Hematopoietic multipotent progenitor cell treated with erythropoietin and hydrocortisone succinate and interleukin-3 and kit ligand, for 15 days (in vitro differentiated cells): ENCODE results near the gene SPOCK1.
"Not testable (repeated sequence)": the region's sequence is repeated elsewhere in the genome, so short reads cannot be mapped to it uniquely, and the experiment has no call there.

Experiments used
- DNase-seq: peaks from one replicate; pipeline ENCODE4 v3.0.0-alpha.2; 2015; ENCODE audit warnings: low spot score

Gene SPOCK1

DNA sequence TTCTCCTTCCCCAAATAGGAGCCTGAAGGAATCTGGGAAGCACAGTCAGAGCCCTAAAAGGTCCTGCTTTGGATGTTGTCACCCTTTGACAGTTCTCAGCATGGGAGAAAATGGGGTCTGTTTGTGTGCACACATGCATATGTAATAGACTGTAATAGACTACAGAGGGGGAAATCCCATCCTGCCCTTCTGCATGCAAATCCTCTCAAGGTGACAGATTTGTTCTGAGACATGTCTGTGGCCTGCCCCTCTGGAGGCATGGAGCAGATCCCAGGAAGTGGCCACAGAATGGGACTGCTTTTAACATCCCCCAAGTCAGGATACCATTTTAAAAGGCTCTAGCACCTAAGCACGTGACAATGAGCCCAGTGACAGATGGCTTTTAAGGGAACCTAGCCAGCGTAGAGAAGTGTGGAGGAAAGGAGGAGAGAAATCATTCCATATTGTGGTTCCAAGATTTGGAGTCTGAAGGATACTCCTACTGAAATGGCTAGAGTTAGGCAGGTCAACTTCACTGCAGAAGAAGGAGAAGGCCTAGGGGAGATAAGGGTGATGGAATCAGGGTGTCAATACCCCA, 483.5 kb downstream of the SPOCK1 start:
- DNase-seq = no peak

DNA sequence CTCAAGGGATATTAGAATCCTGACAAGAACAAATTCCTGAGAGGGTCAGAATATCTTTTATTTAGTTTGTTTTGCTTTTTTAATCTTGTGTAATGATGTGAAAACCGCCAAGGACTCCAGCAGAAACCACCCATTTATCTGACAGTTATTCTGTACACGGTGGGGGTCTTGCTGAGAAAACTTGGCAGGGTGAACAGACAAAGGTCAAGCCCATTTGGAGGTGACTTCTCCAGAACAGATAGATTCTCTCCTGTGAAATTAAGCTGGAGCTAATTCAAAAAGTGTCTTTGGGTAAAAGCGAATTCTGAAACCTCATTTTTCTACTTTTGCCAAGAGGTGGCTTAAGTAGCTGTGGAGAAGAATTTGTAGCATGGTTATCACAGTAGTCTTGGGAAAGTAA, 484.4 kb downstream of the SPOCK1 start:
- DNase-seq = no peak

DNA sequence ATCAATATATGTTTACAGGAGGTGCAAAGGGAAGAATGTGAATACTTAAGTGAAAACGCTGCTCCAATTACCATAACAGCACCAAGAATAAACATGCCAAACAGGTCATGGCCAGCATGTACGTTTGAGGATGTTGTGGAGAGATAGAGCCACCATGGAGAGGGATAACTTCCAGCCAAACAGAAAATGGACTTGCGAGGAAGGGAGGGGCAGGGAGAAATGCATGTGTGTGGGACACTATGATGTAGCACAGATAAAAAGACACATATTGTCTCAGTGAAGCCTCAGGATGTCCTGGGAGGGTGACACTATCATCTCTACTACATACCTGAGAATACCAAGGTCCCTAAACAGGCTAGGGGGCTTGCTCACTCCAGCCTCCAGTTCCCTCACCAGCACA, 488.9 kb downstream of the SPOCK1 start:
- DNase-seq = no peak

DNA sequence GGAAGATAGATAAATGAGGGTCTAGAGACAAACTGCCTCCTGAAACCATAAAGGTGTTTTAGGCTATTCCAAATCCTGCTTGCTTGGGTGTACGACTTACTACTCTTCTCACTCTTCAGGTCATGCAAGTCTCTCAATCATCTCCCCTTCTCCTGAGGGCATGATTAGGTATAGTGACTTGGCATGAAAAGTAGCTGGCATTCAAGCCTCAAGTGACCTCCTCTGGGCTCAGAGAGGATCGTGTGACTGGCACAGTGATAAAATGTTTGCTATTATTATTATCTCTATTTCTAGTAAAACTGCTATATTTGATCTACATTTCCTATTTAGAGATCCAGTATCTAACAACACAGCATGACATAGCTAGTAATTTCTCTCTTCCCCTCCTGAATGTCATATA, 494.8 kb downstream of the SPOCK1 start:
- no peak for DNase-seq

DNA sequence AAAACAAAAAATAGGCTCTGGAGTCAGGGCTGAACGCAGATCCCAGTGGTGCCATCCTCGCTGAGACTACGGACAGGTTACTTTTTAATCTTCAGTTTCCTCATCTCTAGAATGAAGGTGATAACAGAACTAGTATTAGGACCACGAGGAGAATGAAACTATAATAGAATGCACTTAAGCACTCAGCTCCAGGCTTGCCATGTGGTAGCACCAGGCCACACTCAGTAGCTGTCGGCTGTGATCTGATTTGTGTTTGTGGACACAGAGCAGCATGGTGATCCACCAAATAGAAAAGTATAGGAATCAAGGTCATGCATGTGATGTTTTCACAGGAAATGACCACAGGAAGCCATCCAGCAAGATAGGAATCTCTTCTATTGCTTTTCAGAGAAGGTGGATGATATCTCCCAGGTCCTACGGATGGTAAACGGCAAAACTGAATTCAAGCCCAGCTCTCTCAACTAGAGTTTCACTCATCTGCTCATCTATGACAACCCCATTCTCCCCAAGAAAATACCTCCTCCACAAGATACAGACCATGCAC, 498.0 kb downstream of the SPOCK1 start:
- DNase-seq = no peak

DNA sequence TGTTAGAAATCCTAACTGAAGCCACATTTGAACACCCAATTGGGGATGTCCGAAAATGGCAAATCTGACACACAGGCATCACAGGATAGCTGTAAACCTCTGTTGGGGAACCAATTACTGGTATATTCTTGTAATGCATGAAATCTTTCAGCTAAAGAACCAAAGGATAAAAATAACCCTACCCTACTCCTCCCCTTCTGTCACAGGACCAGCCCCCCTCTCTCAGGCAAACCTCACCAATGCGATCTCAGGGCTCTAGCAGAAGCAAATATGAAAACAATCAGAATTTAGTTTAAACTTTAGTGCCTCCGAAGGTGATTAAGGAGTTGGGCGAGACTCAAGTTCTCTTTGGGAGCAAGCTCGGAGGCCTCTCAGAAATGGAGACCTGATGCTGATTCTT, 499.3 kb downstream of the SPOCK1 start:
- DNase-seq = no peak

DNA sequence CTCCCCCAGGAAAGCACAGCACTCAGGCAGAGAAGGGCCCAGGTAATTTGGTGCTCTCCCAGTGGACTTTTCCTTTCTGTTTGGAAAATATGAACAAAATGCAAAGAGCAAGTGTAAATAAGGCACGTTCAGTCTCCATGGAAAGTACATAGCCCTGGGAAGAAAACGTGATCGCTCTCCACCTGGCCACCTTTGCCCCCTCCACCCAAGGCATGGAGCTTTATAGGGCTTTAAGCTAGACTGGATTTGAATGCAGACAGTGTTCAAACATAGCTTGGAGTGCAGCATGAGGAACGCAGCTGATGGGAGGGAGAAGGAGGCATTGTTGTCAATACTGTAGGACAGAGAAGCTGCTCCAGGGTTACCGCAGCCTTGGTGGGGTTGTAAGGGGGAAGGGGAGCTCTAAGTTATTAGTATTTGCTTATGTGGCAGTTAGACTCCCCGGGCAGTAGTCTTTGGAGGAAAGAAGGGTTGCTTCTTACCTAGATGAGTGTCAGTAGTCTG, 500.2 kb downstream of the SPOCK1 start:
- no peak for DNase-seq

DNA sequence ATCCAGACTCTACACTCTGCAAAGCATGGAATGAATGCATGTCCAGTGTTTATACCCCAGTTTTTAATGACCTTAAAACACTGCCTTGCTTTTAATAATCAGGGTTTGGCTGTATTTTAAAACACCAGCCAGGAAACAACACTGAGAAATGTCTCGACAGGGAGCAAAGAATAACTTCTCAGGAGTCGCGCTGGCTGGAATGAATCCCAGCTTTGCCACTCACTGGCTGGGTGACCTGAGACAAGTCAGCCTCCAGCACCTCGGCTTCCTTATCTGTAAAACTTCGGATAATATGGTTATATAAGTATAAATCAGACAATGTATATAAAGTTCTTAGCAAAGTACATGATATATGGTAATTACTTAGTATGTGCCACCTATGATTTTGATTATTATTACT, 505.0 kb downstream of the SPOCK1 start:
- DNase-seq = no peak

DNA sequence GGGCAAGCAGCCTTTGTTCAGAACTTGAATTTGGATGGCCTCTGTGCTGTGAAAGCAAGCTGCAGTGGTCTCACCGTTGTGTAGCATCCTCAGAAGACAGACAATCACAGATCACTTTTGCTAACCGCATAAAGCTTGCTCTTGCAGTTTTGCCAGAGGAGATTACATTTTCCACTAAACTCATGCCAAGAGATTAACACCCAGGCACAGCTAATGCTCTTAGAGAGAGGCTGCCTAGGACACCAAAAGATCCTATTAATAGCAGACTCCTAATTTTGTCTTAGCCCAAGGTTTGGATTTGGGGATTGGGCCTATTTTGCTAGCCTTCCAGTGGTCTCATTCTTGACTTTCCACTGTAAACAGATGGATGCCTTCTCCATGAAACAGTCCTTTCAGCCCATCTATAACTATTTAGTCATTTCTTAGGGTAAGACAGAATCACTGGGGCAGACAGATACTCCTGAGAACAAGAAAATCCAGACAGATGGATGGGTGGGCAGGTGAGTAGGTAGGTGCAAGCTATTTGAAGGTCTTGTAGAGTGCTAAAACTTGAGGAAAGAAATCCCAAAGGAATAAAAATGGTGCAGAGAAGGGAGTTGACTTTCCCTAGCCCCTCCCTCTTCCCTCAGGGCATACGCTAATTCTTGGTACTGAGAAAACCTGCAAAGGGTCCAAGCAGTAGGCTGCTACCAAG, 506.2 kb downstream of the SPOCK1 start:
- DNase-seq = no peak

DNA sequence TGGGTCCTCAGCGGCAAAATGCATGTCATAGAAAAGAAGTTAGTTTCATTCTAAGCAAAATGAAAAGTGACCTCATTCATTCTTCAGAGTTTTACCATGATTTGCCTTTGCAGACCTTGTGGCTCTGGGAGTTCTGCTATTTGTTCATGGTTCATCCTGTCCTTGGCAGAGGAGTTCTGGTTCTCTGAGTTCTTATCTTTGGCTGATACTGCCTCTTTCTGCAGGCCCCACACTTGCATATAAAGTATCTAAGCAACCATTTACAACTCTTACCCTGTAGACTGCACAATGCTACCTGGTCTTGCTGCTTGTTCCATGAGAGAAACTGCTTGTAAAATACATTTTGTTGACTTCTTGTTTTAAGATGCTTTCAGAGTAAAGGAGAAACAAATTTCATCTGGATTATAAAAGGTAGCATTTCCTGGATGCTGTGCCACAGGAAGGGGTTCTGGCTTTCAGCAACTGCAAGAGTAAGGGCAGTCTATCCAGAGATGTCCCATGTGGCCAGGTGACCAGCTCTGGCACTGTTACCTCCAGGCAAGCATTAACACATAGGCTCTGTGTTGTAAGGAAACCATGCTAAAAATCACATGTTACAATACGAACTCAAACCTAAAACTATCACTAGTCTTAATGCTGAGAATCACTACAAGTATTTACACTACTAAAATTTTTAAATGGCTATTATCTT, 513.2 kb downstream of the SPOCK1 start:
- DNase-seq = no peak

DNA sequence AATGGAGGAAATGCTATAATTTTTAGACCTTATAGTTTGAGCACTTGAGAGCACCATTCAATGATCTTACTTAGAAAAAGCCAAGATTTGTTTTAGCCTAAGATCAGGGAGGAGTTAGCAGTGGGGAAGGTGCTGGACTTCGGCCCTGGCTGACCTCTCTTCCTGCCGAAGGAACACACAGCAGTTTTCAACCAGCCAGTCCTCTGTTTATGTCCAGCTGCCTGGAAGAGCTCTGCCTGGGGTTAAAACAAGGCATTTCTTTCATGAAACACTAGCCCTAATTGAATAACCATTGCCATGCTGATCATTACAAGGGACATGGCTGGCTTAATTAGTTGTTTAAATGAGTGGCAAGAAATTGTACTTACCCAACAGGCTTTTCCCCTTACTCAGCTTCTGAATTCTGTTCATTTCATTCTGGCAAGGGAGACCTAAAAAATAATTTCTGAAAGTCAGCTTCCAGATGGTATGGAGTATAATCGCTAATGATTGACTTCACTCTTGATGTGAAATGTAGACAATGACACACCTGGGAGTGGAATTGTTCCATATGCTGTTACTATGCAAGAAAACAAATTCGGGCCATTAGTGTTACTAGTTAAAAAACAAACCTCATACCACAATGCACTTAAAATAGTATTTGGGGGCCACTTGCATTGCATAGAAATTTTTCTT, 514.2 kb downstream of the SPOCK1 start:
- DNase-seq = no peak

DNA sequence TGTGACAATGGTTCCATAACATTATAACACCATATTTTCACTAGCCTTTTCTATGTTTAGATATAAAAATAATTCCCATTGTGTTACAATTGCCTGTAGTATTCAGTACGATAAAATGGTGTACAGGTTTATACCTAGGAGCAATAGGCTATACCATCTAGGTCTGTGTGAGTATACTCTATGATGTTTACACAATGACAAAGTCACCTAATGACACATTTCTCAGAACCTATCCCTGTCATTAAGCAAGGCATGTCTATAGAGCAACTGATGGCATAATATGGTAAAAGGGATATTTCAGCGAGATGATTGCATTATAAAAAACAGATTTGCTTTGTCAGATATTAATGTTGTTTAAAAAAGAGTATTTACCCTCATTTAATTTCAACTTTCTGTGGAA, 517.2 kb downstream of the SPOCK1 start:
- DNase-seq = no peak

DNA sequence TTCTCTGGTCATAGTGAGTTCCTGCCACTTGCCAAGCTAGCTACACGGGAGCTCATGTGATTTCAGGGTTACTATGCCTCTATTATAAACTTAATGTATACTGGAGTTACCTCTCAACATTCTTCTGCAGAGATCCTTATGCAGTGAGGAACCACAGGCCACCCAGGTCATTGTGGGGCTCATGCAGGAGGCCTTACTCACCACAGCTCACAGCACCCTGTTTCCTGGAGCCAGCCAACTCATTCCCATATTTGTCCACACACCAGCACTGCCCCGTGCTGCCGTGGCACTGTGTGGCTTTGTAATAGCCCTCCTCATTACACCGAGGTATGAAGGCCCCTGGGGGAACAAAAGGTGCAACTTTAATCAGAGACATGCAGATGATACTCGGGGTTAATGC, 520.0 kb downstream of the SPOCK1 start:
- DNase-seq = no peak

DNA sequence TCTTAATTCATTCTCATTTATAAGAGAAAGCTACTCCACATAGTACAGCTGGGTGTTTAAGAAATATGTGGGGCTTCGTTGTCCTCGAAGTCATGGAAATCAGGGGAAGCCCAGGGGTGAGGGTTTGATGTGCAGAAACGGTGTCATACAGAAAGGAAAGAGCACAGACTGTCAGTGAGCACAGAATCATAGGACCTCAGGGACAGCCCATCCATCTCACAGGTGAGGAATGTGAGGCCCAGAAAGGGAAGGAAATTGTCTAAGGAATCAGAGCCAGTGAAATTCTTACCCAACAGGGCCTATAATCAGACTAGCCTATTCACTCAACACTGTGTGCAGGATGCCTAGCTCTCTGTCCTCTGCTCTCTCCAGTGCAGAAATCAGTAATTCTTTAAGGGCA, 535.6 kb downstream of the SPOCK1 start:
- no peak for DNase-seq

DNA sequence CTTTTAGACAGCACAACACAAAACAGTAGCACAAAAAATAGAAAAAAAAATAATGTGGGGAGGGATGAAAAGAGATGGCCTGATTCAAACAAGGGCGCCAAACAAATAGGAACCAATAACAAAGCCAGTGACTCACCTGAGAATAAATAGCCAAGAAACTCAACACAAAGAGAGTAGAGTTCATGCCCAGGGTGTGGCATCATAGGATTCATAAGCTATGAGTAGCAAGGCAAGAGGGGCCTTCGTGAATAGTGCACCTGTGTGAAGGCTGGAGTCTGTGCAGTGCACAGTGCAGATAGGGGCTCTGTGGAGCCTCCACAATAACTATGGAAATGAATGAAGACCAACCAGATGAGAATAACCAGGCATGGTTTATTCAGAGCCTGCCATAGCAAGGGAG, 541.7 kb downstream of the SPOCK1 start:
- DNase-seq = no peak

DNA sequence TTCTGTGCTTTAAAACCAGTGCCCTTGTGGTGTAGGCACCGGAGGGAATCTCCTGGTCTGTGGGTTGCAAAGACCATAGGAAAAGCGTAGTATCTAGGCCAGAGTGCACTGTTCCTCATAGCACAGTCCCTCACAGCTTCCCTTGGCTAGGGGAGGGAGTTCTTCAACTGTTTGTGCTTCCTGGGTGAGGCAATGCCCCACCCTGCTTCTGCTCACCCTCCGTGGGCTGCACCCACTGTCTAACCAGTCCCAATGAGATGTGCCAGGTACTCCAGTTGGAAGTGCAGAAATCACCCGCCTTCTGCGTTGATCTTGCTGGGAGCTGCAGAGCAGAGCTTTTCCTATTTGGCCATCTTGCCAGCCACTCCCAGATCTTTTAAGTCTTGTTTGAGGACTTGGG, 545.0 kb downstream of the SPOCK1 start:
- DNase-seq = not testable (repeated sequence)

DNA sequence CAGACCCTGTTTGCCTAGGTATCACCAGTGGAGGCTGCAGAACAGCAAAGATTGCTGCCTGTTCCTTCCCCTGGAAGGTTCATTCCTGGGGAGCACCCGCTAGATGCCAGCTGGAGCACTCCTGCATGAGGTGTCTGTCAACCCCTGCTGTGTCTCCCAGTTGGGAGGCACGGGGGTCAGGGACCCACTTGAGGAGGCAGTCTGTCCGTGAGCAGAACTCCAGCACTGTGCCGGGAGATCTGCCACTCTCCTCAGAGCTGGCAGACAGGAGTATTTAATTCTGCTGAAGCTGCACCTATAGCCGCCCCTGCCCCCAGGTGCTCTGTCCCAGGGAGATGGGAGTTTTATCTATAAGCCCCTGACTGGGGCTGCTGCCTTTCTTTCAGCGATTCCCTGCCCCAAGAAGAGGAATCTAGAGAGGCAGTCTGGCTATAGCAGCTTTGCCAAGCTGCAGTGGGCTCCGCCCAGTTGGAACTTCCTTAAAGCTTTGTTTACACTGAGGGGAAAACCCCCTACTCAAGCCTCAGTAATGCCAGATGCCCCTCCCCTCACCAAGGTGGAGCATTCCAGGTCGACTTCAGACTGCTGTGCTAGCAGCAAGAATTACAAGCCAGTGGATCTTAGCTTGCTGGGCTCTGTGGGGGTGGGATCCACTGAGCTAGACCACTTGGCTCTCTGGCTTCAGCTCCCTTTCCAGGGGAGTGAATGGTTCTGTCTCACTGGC, 545.6 kb downstream of the SPOCK1 start:
- DNase-seq = not testable (repeated sequence)

DNA sequence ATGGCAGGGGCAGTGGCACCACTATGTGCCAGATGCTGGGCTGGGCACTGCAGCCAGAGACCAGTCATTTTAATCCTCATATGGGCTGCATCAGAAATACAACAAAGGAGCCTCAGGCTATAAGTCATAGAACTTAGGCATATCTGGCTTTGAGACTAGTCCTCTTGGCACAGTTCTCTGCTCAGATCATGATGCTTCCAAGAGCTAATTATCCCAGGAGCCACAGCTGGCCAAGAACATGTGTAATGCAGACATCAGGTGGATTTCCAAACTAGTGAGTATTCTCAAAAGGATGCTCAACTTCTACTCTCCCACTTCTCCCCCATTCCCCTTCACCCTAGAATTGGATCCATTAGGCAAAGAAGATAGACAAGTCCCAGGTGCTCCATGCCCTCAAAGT, 571.6 kb downstream of the SPOCK1 start:
- no peak for DNase-seq

DNA sequence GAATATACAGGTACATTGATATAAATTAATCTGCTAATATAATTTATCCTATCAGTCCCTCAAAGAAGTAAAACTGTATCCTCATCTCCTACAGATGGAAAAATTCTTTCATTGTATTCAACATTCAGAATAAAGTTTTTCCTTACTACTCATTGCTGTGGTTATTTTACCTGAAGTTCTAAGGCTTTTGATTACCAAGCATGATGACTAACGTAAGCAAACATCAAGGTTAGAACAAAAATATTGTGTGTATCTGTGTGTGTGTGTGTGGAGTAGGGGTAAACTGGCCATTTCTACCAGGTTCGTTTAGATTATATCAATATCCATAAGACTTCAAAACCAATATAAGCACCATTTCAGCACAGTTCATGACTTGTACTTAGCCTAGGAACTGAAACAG, 573.1 kb downstream of the SPOCK1 start:
- DNase-seq = no peak
